SU-DHL-6 (cell line): ENCODE results near the gene C1S.

Experiments
- H2AFZ ChIP-seq: fragments of 200-600 bp; sonication (generic); 2 replicates; pipeline ENCODE4 v1.6.1; 2014; ENCODE audit warnings: low read depth, mild to moderate bottlenecking, moderate library complexity, mixed read lengths, antibody characterized with exemption, low read length; ENCODE audit not compliant: severe bottlenecking
- H3F3A ChIP-seq: fragments of 200-600 bp; shearing (Covaris generic); 2 replicates; pipeline ENCODE4 v1.6.0; 2016; ENCODE audit warnings: antibody characterized with exemption, mild to moderate bottlenecking; ENCODE audit not compliant: insufficient read depth
- H3K27ac ChIP-seq: fragments of 200-600 bp; sonication (generic); 2 replicates; pipeline ENCODE4 v1.5.1; 2016; ENCODE audit warnings: low read depth, mild to moderate bottlenecking, low read length, moderate library complexity, mixed read lengths
- H3K27me3 ChIP-seq: fragments of 200-600 bp; sonication (generic), shearing (Covaris generic); 2 replicates; pipeline ENCODE4 v1.6.0; 2014; ENCODE audit warnings: mild to moderate bottlenecking, low read length
- H3K36me3 ChIP-seq: fragments of 200-600 bp; sonication (generic); 2 replicates; pipeline ENCODE4 v1.6.1; 2014; ENCODE audit warnings: mild to moderate bottlenecking, low read length, mixed read lengths
- H3K4me2 ChIP-seq: fragments of 300-600, 200-600 bp; shearing (Covaris generic), sonication (generic); 2 replicates; pipeline ENCODE4 v1.6.0; 2014; ENCODE audit warnings: low read length, low read depth, mild to moderate bottlenecking; ENCODE audit not compliant: poor library complexity, severe bottlenecking
- H3K4me3 ChIP-seq: fragments of 200-600 bp; sonication (generic); 2 replicates; pipeline ENCODE4 v1.5.1; 2014; ENCODE audit warnings: antibody characterized with exemption, low read length, mild to moderate bottlenecking, mixed read lengths; ENCODE audit not compliant: insufficient read depth, poor library complexity, severe bottlenecking
- H3K79me2 ChIP-seq: fragments of 200-600 bp; sonication (generic); 2 replicates; pipeline ENCODE4 v1.6.1; 2014; ENCODE audit warnings: mild to moderate bottlenecking, low read length, moderate library complexity; ENCODE audit not compliant: insufficient read depth
- H3K9ac ChIP-seq: fragments of 200-600 bp; sonication (generic); 2 replicates; pipeline ENCODE4 v1.7.0; 2014; ENCODE audit warnings: mild to moderate bottlenecking, low read length
- H3K9me2 ChIP-seq: fragments of 200-600 bp; sonication (generic); replicated peaks from 2 replicates; pipeline ENCODE4 v1.6.1; 2014; ENCODE audit warnings: low read length; ENCODE audit not compliant: insufficient read depth
- H3K9me3 ChIP-seq: fragments of 200-600 bp; sonication (generic); 2 replicates; pipeline ENCODE4 v1.6.1; 2014; ENCODE audit warnings: low read length, mixed read lengths; ENCODE audit not compliant: insufficient read depth
- H4K20me1 ChIP-seq: fragments of 200-600 bp; sonication (generic); 2 replicates; pipeline ENCODE4 v1.6.1; 2014; ENCODE audit warnings: low read depth, mild to moderate bottlenecking, antibody characterized with exemption, low read length, moderate library complexity, mixed read lengths
- EZH2phosphoT487 ChIP-seq: fragments of 200-600 bp; sonication (generic), shearing (Covaris generic); conservative IDR thresholded peaks from 2 replicates; pipeline ENCODE4 v1.6.1; 2018; ENCODE audit warnings: mild to moderate bottlenecking, antibody characterized with exemption, low read length, moderate library complexity, mixed read lengths
- TF ChIP-seq, protein P1 (sequence below): fragments of 200-600 bp; sonication (generic); IDR thresholded peaks from one replicate; pipeline ENCODE4 v1.5.1; 2017; ENCODE audit warnings: antibody characterized with exemption, mild to moderate bottlenecking, low read length, moderate library complexity; ENCODE audit not compliant: insufficient read depth, poor library complexity, severe bottlenecking

Gene C1S

DNA sequence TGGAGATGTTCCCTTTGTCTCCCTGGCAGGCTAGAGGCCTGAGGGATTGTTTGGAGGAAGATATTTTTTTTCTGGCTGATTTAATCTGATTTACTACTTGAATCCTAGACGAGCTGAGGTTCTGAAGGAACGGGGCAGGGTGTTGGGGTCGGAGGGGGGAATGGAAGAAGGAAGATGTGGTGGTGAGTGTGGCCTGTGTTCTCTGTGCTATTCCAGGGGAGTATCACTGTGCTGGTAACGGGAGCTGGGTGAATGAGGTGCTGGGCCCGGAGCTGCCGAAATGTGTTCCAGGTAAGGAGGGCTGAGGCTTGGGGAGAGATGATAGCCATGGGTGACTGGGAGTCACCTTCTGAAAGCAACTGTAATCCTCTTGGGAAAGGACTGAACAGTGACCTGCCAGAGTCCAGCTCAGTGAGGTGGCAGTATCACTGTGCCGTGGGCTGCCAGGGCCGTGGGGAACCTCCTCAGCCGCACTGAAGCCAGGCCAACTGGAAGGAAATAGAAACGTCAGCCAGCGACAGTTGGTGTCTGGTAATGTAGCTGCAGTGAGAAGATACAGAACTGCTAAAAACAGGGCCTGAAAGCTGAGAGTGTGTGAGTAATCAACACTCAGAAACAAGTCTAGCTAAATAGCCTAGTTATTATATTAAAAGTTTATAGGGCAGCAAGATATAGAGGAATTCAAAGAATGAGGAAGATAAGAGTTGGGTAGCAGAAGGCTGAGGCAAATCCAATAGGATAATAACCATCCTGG is 7.9 kb downstream of the C1S start:
- H3K9ac ChIP-seq = no peak overlapping the region
- H3F3A ChIP-seq = no peaks in the 10 kb centered on the region
- H3K27me3 ChIP-seq = no peaks in the 10 kb centered on the region
- no peak overlapping the region for H3K27ac ChIP-seq
- no peak overlapping the region for H3K4me2 ChIP-seq
- no peaks in the 10 kb centered on the region for H3K9me2 ChIP-seq
- no peaks in the 10 kb centered on the region for H4K20me1 ChIP-seq
- TF ChIP-seq, protein P1, sequence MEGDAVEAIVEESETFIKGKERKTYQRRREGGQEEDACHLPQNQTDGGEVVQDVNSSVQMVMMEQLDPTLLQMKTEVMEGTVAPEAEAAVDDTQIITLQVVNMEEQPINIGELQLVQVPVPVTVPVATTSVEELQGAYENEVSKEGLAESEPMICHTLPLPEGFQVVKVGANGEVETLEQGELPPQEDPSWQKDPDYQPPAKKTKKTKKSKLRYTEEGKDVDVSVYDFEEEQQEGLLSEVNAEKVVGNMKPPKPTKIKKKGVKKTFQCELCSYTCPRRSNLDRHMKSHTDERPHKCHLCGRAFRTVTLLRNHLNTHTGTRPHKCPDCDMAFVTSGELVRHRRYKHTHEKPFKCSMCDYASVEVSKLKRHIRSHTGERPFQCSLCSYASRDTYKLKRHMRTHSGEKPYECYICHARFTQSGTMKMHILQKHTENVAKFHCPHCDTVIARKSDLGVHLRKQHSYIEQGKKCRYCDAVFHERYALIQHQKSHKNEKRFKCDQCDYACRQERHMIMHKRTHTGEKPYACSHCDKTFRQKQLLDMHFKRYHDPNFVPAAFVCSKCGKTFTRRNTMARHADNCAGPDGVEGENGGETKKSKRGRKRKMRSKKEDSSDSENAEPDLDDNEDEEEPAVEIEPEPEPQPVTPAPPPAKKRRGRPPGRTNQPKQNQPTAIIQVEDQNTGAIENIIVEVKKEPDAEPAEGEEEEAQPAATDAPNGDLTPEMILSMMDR = no peak
- TF ChIP-seq EZH2phosphoT487 = no peak
- no peaks in the 10 kb centered on the region for H3K9me3 ChIP-seq
- no peaks in the 10 kb centered on the region for H3K36me3 ChIP-seq
- H3K4me3 ChIP-seq = no peak overlapping the region
- no peak overlapping the region for H2AFZ ChIP-seq
- H3K79me2 ChIP-seq = no peaks in the 10 kb centered on the region

DNA sequence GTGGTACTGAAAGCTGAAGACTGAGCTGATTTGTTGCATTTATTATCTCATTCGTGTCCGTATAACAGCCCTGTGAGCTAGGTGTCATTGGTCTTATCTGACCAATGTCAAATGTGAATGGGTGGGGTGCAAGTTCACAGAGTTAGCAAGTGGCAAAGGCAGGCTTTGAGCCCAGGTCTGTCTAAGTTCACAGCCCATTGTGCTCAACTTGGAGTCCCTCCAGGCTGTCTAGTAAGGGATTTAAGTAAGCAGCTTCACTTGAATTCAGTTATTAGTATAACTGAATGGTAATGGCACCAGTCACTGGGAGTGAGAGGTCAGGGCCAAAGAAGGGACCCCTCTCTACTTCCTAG is 8.5 kb downstream of the C1S start:
- no peak overlapping the region for H3K9ac ChIP-seq
- no peak overlapping the region for H3K4me3 ChIP-seq
- no peaks in the 10 kb centered on the region for H3K27me3 ChIP-seq
- TF ChIP-seq, protein P1 = no peak
- no peak for TF ChIP-seq EZH2phosphoT487
- no peak overlapping the region for H3K27ac ChIP-seq
- no peaks in the 10 kb centered on the region for H3K9me2 ChIP-seq
- H4K20me1 ChIP-seq = no peaks in the 10 kb centered on the region
- H3K36me3 ChIP-seq = no peaks in the 10 kb centered on the region
- no peak overlapping the region for H2AFZ ChIP-seq
- H3K4me2 ChIP-seq = no peak overlapping the region
- no peaks in the 10 kb centered on the region for H3F3A ChIP-seq
- no peaks in the 10 kb centered on the region for H3K9me3 ChIP-seq
- no peaks in the 10 kb centered on the region for H3K79me2 ChIP-seq

DNA sequence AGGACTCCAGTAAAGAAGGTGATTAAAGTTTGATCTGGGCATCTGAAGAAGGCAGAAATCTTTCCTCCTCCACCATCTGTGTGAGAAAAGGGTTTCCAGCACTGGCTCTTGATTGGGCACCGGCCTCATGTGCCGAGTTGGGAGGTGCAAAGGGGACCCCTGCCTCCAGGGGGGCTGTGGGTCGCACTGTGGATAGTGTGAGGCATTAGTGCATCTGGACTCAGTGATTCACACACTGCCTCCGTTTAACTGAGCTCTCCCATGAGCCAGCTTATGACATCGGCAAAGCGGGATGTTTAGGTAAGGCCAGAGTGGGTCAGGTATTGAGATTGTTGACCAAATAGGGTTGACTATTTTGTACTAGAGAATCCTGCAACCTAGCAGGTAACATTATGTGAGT is 8.9 kb downstream of the C1S start:
- H3K9ac ChIP-seq = no peak overlapping the region
- no peak overlapping the region for H3K27ac ChIP-seq
- H3K36me3 ChIP-seq = no peaks in the 10 kb centered on the region
- no peak overlapping the region for H2AFZ ChIP-seq
- H4K20me1 ChIP-seq = no peaks in the 10 kb centered on the region
- no peaks in the 10 kb centered on the region for H3K27me3 ChIP-seq
- H3K4me3 ChIP-seq = no peak overlapping the region
- no peak overlapping the region for H3K4me2 ChIP-seq
- TF ChIP-seq, protein P1 = no peak
- no peak for TF ChIP-seq EZH2phosphoT487
- H3F3A ChIP-seq = no peaks in the 10 kb centered on the region
- no peaks in the 10 kb centered on the region for H3K9me3 ChIP-seq
- H3K79me2 ChIP-seq = no peaks in the 10 kb centered on the region
- no peaks in the 10 kb centered on the region for H3K9me2 ChIP-seq
